Liver (tissue), 9 donors: Measurements from ENCODE around the gene FAM151B. TPM values are rescaled to one million over a fixed set of nuclear protein-coding genes. Genes with fewer than 3 reads are reported as not detected.

Experiments used
- DNase-seq: peaks from one replicate; pipeline ENCODE4 v3.0.0-alpha.2; 2017; ENCODE audit warnings: low spot score
- H3K27ac ChIP-seq, 2 donors: one replicate each; pipeline ENCODE4 v1.7.0; 2013; ENCODE audit warnings: inconsistent platforms in 2 of 2, low read length in 2 of 2, control low read depth in 1 of 2, low read depth in 1 of 2, mild to moderate bottlenecking in 1 of 2
- H3K27me3 ChIP-seq, 4 donors: one replicate each; pipeline versions ENCODE4 v1.6.1 to v1.7.0; 2013; ENCODE audit warnings: low read length in 3 of 4, inconsistent platforms in 1 of 4, mild to moderate bottlenecking in 1 of 4, moderate library complexity in 1 of 4; ENCODE audit not compliant: control insufficient read depth in 4 of 4, insufficient read depth in 4 of 4
- H3K36me3 ChIP-seq, 4 donors: one replicate each; pipeline versions ENCODE4 v1.6.1 to v1.7.0; 2013; ENCODE audit warnings: low read length in 3 of 4, mild to moderate bottlenecking in 3 of 4, low read depth in 1 of 4, moderate library complexity in 1 of 4; ENCODE audit not compliant: control insufficient read depth in 4 of 4, insufficient read depth in 3 of 4
- H3K4me1 ChIP-seq, 4 donors: one replicate each; pipeline versions ENCODE4 v1.6.1 to v1.7.0; 2013; ENCODE audit warnings: low read length in 3 of 4, mild to moderate bottlenecking in 3 of 4, moderate library complexity in 1 of 4; ENCODE audit not compliant: control insufficient read depth in 4 of 4, insufficient read depth in 4 of 4
- H3K4me3 ChIP-seq, 3 donors: one replicate each; pipeline versions ENCODE4 v1.6.1 to v1.7.0; 2013; ENCODE audit warnings: low read length in 3 of 3, control low read depth in 1 of 3, low read depth in 1 of 3, mild to moderate bottlenecking in 1 of 3
- H3K9ac ChIP-seq, 2 donors: one replicate each; pipeline ENCODE4 v1.7.0; 2013; ENCODE audit warnings: low read length in 2 of 2, mild to moderate bottlenecking in 2 of 2, moderate library complexity in 2 of 2, control low read depth in 1 of 2, low read depth in 1 of 2
- H3K9me3 ChIP-seq, 4 donors: one replicate each; pipeline versions ENCODE4 v1.6.1 to v1.7.0; 2013; ENCODE audit warnings: low read length in 3 of 4; ENCODE audit not compliant: control insufficient read depth in 4 of 4
- ATF3 ChIP-seq: IDR thresholded peaks from 2 replicates; pipeline ENCODE4 v1.6.1; 2016; ENCODE audit warnings: antibody characterized with exemption
- CTCF ChIP-seq: fragments of 150-350 bp; IDR thresholded peaks from 2 replicates; pipeline ENCODE4 v1.5.1; 2017; ENCODE audit warnings: improper control_type of control experiment, low read depth, low read length; ENCODE audit not compliant: missing input control
- EGR1 ChIP-seq, 2 donors: IDR thresholded peaks; 2 replicates each; pipeline ENCODE4 v1.6.1; 2016 to 2018; ENCODE audit warnings: antibody characterized with exemption in 2 of 2, low read depth in 2 of 2
- FOXA1 ChIP-seq: IDR thresholded peaks from 2 replicates; pipeline ENCODE4 v1.6.1; 2016; ENCODE audit warnings: antibody characterized with exemption
- FOXA2 ChIP-seq: IDR thresholded peaks from 2 replicates; pipeline ENCODE4 v1.6.1; 2016; ENCODE audit warnings: antibody characterized with exemption
- GABPA ChIP-seq, 2 donors: IDR thresholded peaks in 1 of 2; conservative IDR thresholded peaks in 1 of 2; 2 replicates each; pipeline ENCODE4 v1.6.1; 2016; ENCODE audit warnings: antibody characterized with exemption in 2 of 2, mild to moderate bottlenecking in 1 of 2, moderate library complexity in 1 of 2
- HNF4A ChIP-seq, 2 donors: conservative IDR thresholded peaks; 2 replicates each; pipeline ENCODE4 v1.6.1; 2016; ENCODE audit warnings: antibody characterized with exemption in 2 of 2, mild to moderate bottlenecking in 2 of 2
- HNF4G ChIP-seq: IDR thresholded peaks from 2 replicates; pipeline ENCODE4 v1.6.1; 2016; ENCODE audit warnings: antibody characterized with exemption
- JUND ChIP-seq, 2 donors: IDR thresholded peaks; 2 replicates each; pipeline ENCODE4 v1.6.1; 2016; ENCODE audit warnings: antibody characterized with exemption in 2 of 2
- MAX ChIP-seq: IDR thresholded peaks from 2 replicates; pipeline ENCODE4 v1.6.1; 2016; ENCODE audit warnings: antibody characterized with exemption
- NR2F2 ChIP-seq: IDR thresholded peaks from 2 replicates; pipeline ENCODE4 v1.6.1; 2016; ENCODE audit warnings: antibody characterized with exemption
- RAD21 ChIP-seq, 2 donors: IDR thresholded peaks; 2 replicates each; pipeline ENCODE4 v1.6.1; 2016; ENCODE audit warnings: antibody characterized with exemption in 2 of 2, mild to moderate bottlenecking in 2 of 2
- REST ChIP-seq: IDR thresholded peaks from 2 replicates; pipeline ENCODE4 v1.6.1; 2016; ENCODE audit warnings: antibody characterized with exemption, mild to moderate bottlenecking
- RXRA ChIP-seq, 2 donors: IDR thresholded peaks; 2 replicates each; pipeline ENCODE4 v1.6.1; 2017 to 2018; ENCODE audit warnings: antibody characterized with exemption in 2 of 2, mild to moderate bottlenecking in 1 of 2
- SP1 ChIP-seq: IDR thresholded peaks from 2 replicates; pipeline ENCODE4 v1.6.1; 2018; ENCODE audit warnings: antibody characterized with exemption, mild to moderate bottlenecking
- TAF1 ChIP-seq: conservative IDR thresholded peaks from 2 replicates; pipeline ENCODE4 v1.6.1; 2016; ENCODE audit warnings: antibody characterized with exemption, mild to moderate bottlenecking
- YY1 ChIP-seq: IDR thresholded peaks from 2 replicates; pipeline ENCODE4 v1.6.1; 2016; ENCODE audit warnings: antibody characterized with exemption, mild to moderate bottlenecking
- ZBTB33 ChIP-seq: IDR thresholded peaks from 2 replicates; pipeline ENCODE4 v1.6.1; 2016; ENCODE audit warnings: antibody characterized with exemption
- polyA plus RNA-seq, 2 donors: library from polyadenylated mRNA; stranded (reverse) in 1 of 2; unstranded in 1 of 2; fragments of 200-250 nt in 1 of 2; fragments of >200 nt in 1 of 2; fragmentation: Nextera tagmentation in 1 of 2; extraction: Ambion mirVana in 1 of 2; gene quantifications; one replicate each; pipeline versions ENCODE4 v1.2.1 to v1.2.3, GENCODE V29; 2013 to 2015
- total RNA-seq, 2 donors: library from RNA; depleted of rRNA; stranded (reverse); fragments of >200 nt; gene quantifications; one replicate each; pipeline ENCODE4 v1.2.3, GENCODE V29; 2014
- donor health status: healthy.
- donor health status: healthy.
- donor health status: healthy.
- donor health status: healthy.
- donor health status: healthy.

Gene FAM151B
- total and polyA plus RNA-seq, 4 donors = 0.43 to 3.0 (median 1.3) TPM

GRCh38 chr5:80474929-80475328 is 13.0 kb upstream of the FAM151B start (continued):
- TF ChIP-seq TAF1 = no peak
- TF ChIP-seq NR2F2 = no peak
- no peak for TF ChIP-seq EGR1 (IDR thresholded peaks at IDR 0.05; ENCODE audit: low read depth in 2 of 2)

GRCh38 chr5:80479713-80480112 is 8.2 kb upstream of the FAM151B start:
- H3K36me3 ChIP-seq = peaks cover 0 to 7% (median 2%) of the 10 kb centered on the region in 4 donors
- H3K4me3 ChIP-seq = no peak overlapping the region
- H3K27me3 ChIP-seq = no peaks in the 10 kb centered on the region
- TF ChIP-seq YY1 = no peak
- no peak for TF ChIP-seq FOXA2
- no peak for TF ChIP-seq RXRA (IDR thresholded peaks at IDR 0.05)
- no peak for TF ChIP-seq ZBTB33
- no peak for TF ChIP-seq MAX
- no peak for TF ChIP-seq SP1
- TF ChIP-seq FOXA1 = no peak
- TF ChIP-seq GABPA (IDR thresholded peaks at IDR 0.05 in 1 of 2, conservative IDR thresholded peaks at IDR 0.05 in 1 of 2) = no peak
- no peak for TF ChIP-seq CTCF
- TF ChIP-seq HNF4A (conservative IDR thresholded peaks at IDR 0.05) = no peak
- TF ChIP-seq JUND (IDR thresholded peaks at IDR 0.05) = no peak
- TF ChIP-seq NR2F2 = no peak
- TF ChIP-seq TAF1 = no peak
- no peak for TF ChIP-seq RAD21 (IDR thresholded peaks at IDR 0.05)
- no peak for TF ChIP-seq EGR1 (IDR thresholded peaks at IDR 0.05; ENCODE audit: low read depth in 2 of 2)
- no peak for TF ChIP-seq ATF3
- no peak for TF ChIP-seq REST
- TF ChIP-seq HNF4G = no peak
- H3K9me3 ChIP-seq = no peaks in the 10 kb centered on the region
- no peak overlapping the region for H3K27ac ChIP-seq
- no peak for DNase-seq
- H3K4me1 ChIP-seq = peaks cover 3 to 13% (median 8%) of the 10 kb centered on the region in 4 donors
- no peak overlapping the region for H3K9ac ChIP-seq
